HCT116 (cell line): ENCODE data around the gene ZNF750. TPM values are rescaled to one million over a fixed set of nuclear protein-coding genes. Genes with fewer than 3 reads are reported as not detected.

ENCODE experiments used
- ATAC-seq: fragments of 200-7000 bp; cut with Tn5 transposase; 2 replicates; pipeline ENCODE4 v1.9.1; 2020; ENCODE audit warnings: mild to moderate bottlenecking, moderate library complexity
- BruUV-seq: library from RNA; stranded (reverse); fragments of 400-500 nt; replicated peaks from 2 replicates; lab custom pipeline; 2021; lab: Mats Ljungman, UMichigan
- CTCF ChIA-PET: fragments of 300-600 bp; sonication (Branson Sonifier 250); formaldehyde crosslinking; loops from one replicate; lab custom pipeline; 2021; ENCODE audit warnings: antibody characterized with exemption; lab: Charles Lee
- POLR2A ChIA-PET: fragments of 300-600, 350-600 bp; sonication (Branson Sonifier 250); formaldehyde crosslinking; loops from one replicate; lab custom pipeline; 2021; ENCODE audit warnings: antibody characterized with exemption; lab: Charles Lee
- RAD21 ChIA-PET, 2 experiments: fragments of 300-600 bp; sonication (Branson Sonifier 250); formaldehyde crosslinking; loops; one replicate each; lab custom pipeline; 2023; ENCODE audit warnings: low total read pairs in 2 of 2; ENCODE audit not compliant: uncharacterized antibody in 2 of 2, unreplicated experiment in 2 of 2, low non-redundant PET in 1 of 2; lab: Charles Lee
- DNase-seq: peaks from one replicate; pipeline ENCODE4 v3.0.0-alpha.2; 2010; ENCODE audit warnings: low read depth, low spot score
- H2AFZ ChIP-seq: fragments of 200-600 bp; shearing (Covaris generic), sonication (generic); 2 replicates; pipeline ENCODE4 v1.6.1; 2017; ENCODE audit warnings: low read depth, mixed run types, mixed read lengths, antibody characterized with exemption, low read length; ENCODE audit not compliant: poor library complexity, severe bottlenecking
- H3K27ac ChIP-seq: 2 replicates; pipeline ENCODE4 v1.5.1; 2012; ENCODE audit warnings: low read depth, low read length
- H3K27me3 ChIP-seq: fragments of 200-600 bp; sonication (generic); 2 replicates; pipeline ENCODE4 v1.6.1; 2016; ENCODE audit warnings: mixed run types, low read length, mixed read lengths; ENCODE audit not compliant: insufficient read depth
- H3K36me3 ChIP-seq, 2 experiments: fragments of 200-500 bp in 1 of 2; fragments of 200-600 bp in 1 of 2; sonication (Bioruptor generic) in 1 of 2; sonication (generic) in 1 of 2; 2 replicates each; pipeline versions ENCODE4 v1.5.1 to v1.6.1; 2014 to 2016; ENCODE audit warnings: low read length in 2 of 2, inconsistent platforms in 1 of 2, mixed read lengths in 1 of 2, mixed run types in 1 of 2; ENCODE audit not compliant: insufficient read depth in 2 of 2, control insufficient read depth in 1 of 2
- H3K4me1 ChIP-seq, 2 experiments: fragments of 200-600 bp in 1 of 2; sonication (generic) in 1 of 2; 2 replicates each; pipeline versions ENCODE4 v1.5.1 to v1.6.1; 2012 to 2017; ENCODE audit warnings: low read length in 2 of 2, inconsistent platforms in 1 of 2, mild to moderate bottlenecking in 1 of 2, mixed read lengths in 1 of 2, mixed run types in 1 of 2, moderate library complexity in 1 of 2; ENCODE audit not compliant: insufficient read depth in 2 of 2, control insufficient read depth in 1 of 2
- H3K4me2 ChIP-seq: fragments of 200-600 bp; sonication (generic); 2 replicates; pipeline ENCODE4 v1.6.1; 2017; ENCODE audit warnings: mixed run types, low read length, mixed read lengths
- H3K4me3 ChIP-seq, 2 experiments: fragments of 200-600 bp in 1 of 2; sonication (generic) in 1 of 2; replicated peaks in 1 of 2; 2 replicates each; pipeline ENCODE4 v1.5.1; 2011 to 2016; ENCODE audit warnings: low read length in 2 of 2, control low read depth in 1 of 2, low read depth in 1 of 2, mild to moderate bottlenecking in 1 of 2, mixed read lengths in 1 of 2, mixed run types in 1 of 2
- H3K79me2 ChIP-seq: fragments of 200-600 bp; sonication (generic); 2 replicates; pipeline ENCODE4 v1.6.1; 2017; ENCODE audit warnings: mild to moderate bottlenecking, mixed run types, low read length, moderate library complexity, mixed read lengths; ENCODE audit not compliant: insufficient read depth
- H3K9ac ChIP-seq: fragments of 200-600 bp; sonication (generic); 2 replicates; pipeline ENCODE4 v1.6.1; 2016; ENCODE audit warnings: low read length, mixed read lengths
- H3K9me2 ChIP-seq: fragments of 200-600 bp; sonication (generic), shearing (Covaris generic); 2 replicates; pipeline ENCODE4 v1.6.1; 2017; ENCODE audit warnings: mixed run types, mild to moderate bottlenecking, moderate library complexity; ENCODE audit not compliant: insufficient read depth
- H3K9me3 ChIP-seq, 2 experiments: fragments of 200-500 bp in 1 of 2; fragments of 200-600 bp in 1 of 2; sonication (Bioruptor generic) in 1 of 2; sonication (generic) in 1 of 2; 2 replicates each; pipeline ENCODE4 v1.6.1; 2014 to 2017; ENCODE audit warnings: low read length in 2 of 2, mixed read lengths in 2 of 2, inconsistent platforms in 1 of 2, low read depth in 1 of 2, mild to moderate bottlenecking in 1 of 2, mixed run types in 1 of 2, moderate library complexity in 1 of 2; ENCODE audit not compliant: control insufficient read depth in 1 of 2, insufficient read depth in 1 of 2
- H4K20me1 ChIP-seq: fragments of 200-600 bp; sonication (generic), shearing (Covaris generic); 2 replicates; pipeline ENCODE4 v1.6.1; 2017; ENCODE audit warnings: mixed run types, mild to moderate bottlenecking, moderate library complexity; ENCODE audit not compliant: insufficient read depth
- CTCF ChIP-seq, 3 experiments: fragments of 200-600 bp in 1 of 3; sonication (generic) in 1 of 3; IDR thresholded peaks in 2 of 3; conservative IDR thresholded peaks in 1 of 3; 2 replicates each; pipeline ENCODE4 v1.5.1; 2012 to 2017; ENCODE audit warnings: low read depth in 2 of 3, low read length in 2 of 3, antibody characterized with exemption in 1 of 3, borderline replicate concordance in 1 of 3, control low read depth in 1 of 3, mild to moderate bottlenecking in 1 of 3, mixed read lengths in 1 of 3, mixed run types in 1 of 3, moderate library complexity in 1 of 3; ENCODE audit not compliant: insufficient read depth in 1 of 3
- EGR1 ChIP-seq: IDR thresholded peaks from 2 replicates; pipeline ENCODE4 v1.6.1; 2012; ENCODE audit warnings: low read depth
- ELF1 ChIP-seq: IDR thresholded peaks from 2 replicates; pipeline ENCODE4 v1.6.1; 2012; ENCODE audit warnings: low read depth, borderline replicate concordance
- EZH2 ChIP-seq: fragments of 200-600 bp; sonication (generic); IDR thresholded peaks from 2 replicates; pipeline ENCODE4 v1.6.1; 2017; ENCODE audit warnings: antibody characterized with exemption, mixed run types
- FOSL1 ChIP-seq: IDR thresholded peaks from 2 replicates; pipeline ENCODE4 v1.6.1; 2012; ENCODE audit warnings: low read depth
- POLR2AphosphoS5 ChIP-seq: IDR thresholded peaks from 2 replicates; pipeline ENCODE4 v1.6.1; 2011; ENCODE audit warnings: mild to moderate bottlenecking, low read depth, low read length, moderate library complexity
- SP1 ChIP-seq: IDR thresholded peaks from 2 replicates; pipeline ENCODE4 v1.6.1; 2012; ENCODE audit warnings: low read depth
- TCF7L2 ChIP-seq: IDR thresholded peaks from 2 replicates; pipeline ENCODE4 v1.7.0; 2011; ENCODE audit warnings: borderline replicate concordance, inconsistent platforms; ENCODE audit not compliant: insufficient read depth, insufficient read length; ENCODE audit errors: extremely low read depth
- ZFX ChIP-seq: fragments of 450-650 bp; IDR thresholded peaks from 2 replicates; pipeline ENCODE4 v1.6.1; 2017
- intact Hi-C: fragments of 100-400 bp; cut with micrococcal nuclease; formaldehyde crosslinking; loops from 2 replicates; pipeline ENCODE4 v1.10.0; 2022
- total RNA-seq: library from RNA; stranded (reverse); gene quantifications from one replicate; pipeline ENCODE4 v1.2.1, GENCODE V29; 2021; ENCODE audit not compliant: unreplicated experiment

ZNF750 gene
- total RNA-seq, 1 experiment from 2014 or later: not detected

DNA sequence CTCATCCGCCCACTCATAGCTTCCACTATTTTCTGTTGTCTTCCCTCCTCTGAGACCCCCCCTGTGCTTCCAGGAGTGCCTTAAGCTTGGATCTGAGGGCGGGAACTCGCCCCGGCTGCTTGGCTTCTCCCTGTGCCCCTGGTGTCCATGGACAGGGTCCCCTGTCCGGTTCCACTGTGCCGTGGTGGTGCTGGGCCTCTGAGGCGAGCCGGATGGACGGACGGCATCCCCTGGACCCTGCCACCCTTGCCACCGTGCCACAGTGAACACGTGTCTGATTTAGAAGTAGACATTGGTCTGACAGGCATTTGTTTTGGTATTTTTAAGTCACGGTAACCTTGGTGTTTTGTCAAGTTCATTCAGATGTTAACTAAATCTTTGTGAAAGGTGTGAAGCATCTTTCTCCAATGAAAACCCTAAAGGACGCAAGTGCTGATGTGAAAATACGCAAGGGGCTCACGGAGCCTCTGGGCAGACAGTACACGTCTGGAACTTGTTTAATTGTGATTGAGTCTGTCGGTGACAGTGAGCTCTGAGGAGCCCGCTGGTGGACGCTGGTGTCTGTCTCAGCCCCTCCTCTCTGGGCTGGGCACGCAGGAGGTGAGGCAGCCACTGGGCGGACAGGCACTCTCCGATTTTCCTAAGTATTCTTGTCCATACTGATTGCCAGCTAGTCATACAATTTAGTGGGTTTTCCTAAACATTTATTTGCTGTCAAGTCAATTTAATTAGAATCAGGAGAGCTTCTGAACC, 26.3 kb downstream of the ZNF750 start:
- ChIA-PET POLR2A (no interaction called here), CTCF (interaction anchor here (0.9 kb wide), 1 partner anchor 100 kb away, joined by 3 read pairs; no protein-coding TSS in a partner anchor)
- H3K36me3 ChIP-seq: peaks cover 6 to 38% of the 10 kb centered on the region in 2 experiments

More for the DNA sequence above, 26.3 kb downstream of the ZNF750 start:
- no peaks in the 10 kb centered on the region for H3K9me3 ChIP-seq
- no peak overlapping the region for H3K27ac ChIP-seq
- H2AFZ ChIP-seq: no peak overlapping the region
- H3K4me2 ChIP-seq: no peak overlapping the region
- no TSS peak for BruUV-seq
- H4K20me1 ChIP-seq: no peaks in the 10 kb centered on the region
- H3K79me2 ChIP-seq: 0 out of 2 replicates have a peak, but pooled peaks cover 3% of the 10 kb centered on the region
- RAD21 ChIA-PET: no interaction called here
- H3K27me3 ChIP-seq: no peaks in the 10 kb centered on the region
- H3K4me1 ChIP-seq: no peaks in the 10 kb centered on the region
- H3K9ac ChIP-seq: no peak overlapping the region
- H3K4me3 ChIP-seq: no peak overlapping the region
- intact Hi-C loops: no loop called here
- DNase-seq (no peak), ATAC-seq (no peak)
- H3K9me2 ChIP-seq: no peaks in the 10 kb centered on the region
- TF ChIP-seq EZH2: no peak
- TF ChIP-seq CTCF (IDR thresholded peaks at IDR 0.05 in 2 of 3, conservative IDR thresholded peaks at IDR 0.05 in 1 of 3; ENCODE audit: borderline replicate concordance in 1 of 3, insufficient read depth in 1 of 3, low read depth in 2 of 3, low read length in 2 of 3): no peak
- TF ChIP-seq EGR1: no peak
- TF ChIP-seq TCF7L2: no peak
- no peak for TF ChIP-seq ZFX
- no peak for TF ChIP-seq SP1
- no peak for TF ChIP-seq POLR2AphosphoS5
- no peak for TF ChIP-seq ELF1
- TF ChIP-seq FOSL1: no peak
